Stimulated activated CD8-positive, alpha-beta memory T cell treated with anti-CD3 and anti-CD28 coated beads, Interleukin-12 subunit alpha, Interleukin-12 subunit beta, amount 100 ng/mL, for 24 hours (primary cell): ENCODE measurements around the gene CCDC87.
"Not testable (repeated sequence)": the region's sequence is repeated elsewhere in the genome, so short reads cannot be mapped to it uniquely, and the experiment has no call there.

Experiments
- DNase-seq: peaks from one replicate; pipeline ENCODE4 v3.0.0-alpha.2; 2020; ENCODE audit errors: extremely low read depth

The CCDC87 gene

GRCh38 chr11:66554602-66555001 lies 38.3 kb downstream of the CCDC87 start:
- DNase-seq: no peak

GRCh38 chr11:66550887-66551286 lies 42.0 kb downstream of the CCDC87 start:
- DNase-seq: no peak

- no peak for DNase-seq
These were observed 43.2 kb downstream of the CCDC87 start for GRCh38 chr11:66549696-66550095.

- DNase-seq: no peak
These were observed 43.9 kb downstream of the CCDC87 start for GRCh38 chr11:66548774-66549630.

GRCh38 chr11:66548041-66548440 lies 44.8 kb downstream of the CCDC87 start:
- DNase-seq: no peak

- no peak for DNase-seq
These were observed 45.2 kb downstream of the CCDC87 start for GRCh38 chr11:66547662-66548009.

GRCh38 chr11:66546966-66547661 lies 45.7 kb downstream of the CCDC87 start:
- DNase-seq: no peak

GRCh38 chr11:66546368-66546965 lies 46.4 kb downstream of the CCDC87 start, which contains the start of gene ACTN3:
Gene ACTN3 (plus strand): TSS chr11:66546903. CDS start chr11:66546938, 35 bp downstream.
- DNase-seq: no peak

GRCh38 chr11:66545701-66546367 lies 47.0 kb downstream of the CCDC87 start, which contains the start of gene ZDHHC24:
Gene ZDHHC24 (minus strand): TSS chr11:66546048. CDS start chr11:66546003, 45 bp downstream.
- DNase-seq: peak; percentile 75

- DNase-seq: not testable (repeated sequence)
These were observed 47.9 kb downstream of the CCDC87 start for GRCh38 chr11:66544952-66545351.

GRCh38 chr11:66543263-66544107 lies 49.4 kb downstream of the CCDC87 start:
- DNase-seq: no peak

- DNase-seq: no peak
These were observed 50.5 kb downstream of the CCDC87 start for GRCh38 chr11:66542362-66542761.

- no peak for DNase-seq
These were observed 51.0 kb downstream of the CCDC87 start for GRCh38 chr11:66541892-66542291.

- DNase-seq: not testable (repeated sequence)
These were observed 52.3 kb downstream of the CCDC87 start for GRCh38 chr11:66540598-66540997.
